GM21529 (cell line): ENCODE data around the gene OPRM1.
"Not testable (repeated sequence)": the region's sequence is repeated elsewhere in the genome, so short reads cannot be mapped to it uniquely, and the experiment has no call there.

Experiments used
- ATAC-seq: cut with Tn5 transposase; IDR thresholded peaks from one replicate; pipeline ENCODE4 v1.9.1; 2021; ENCODE audit not compliant: unreplicated experiment

OPRM1 gene

GRCh38 chr6:154039231-154039842, at the start of gene OPRM1:
Gene OPRM1 (plus strand): TSS chr6:154039240. CDS start chr6:154039545, 305 bp downstream.
- ATAC-seq: no peak

- ATAC-seq: no peak
Measured at GRCh38 chr6:153989989-153990388, 49.1 kb upstream of the OPRM1 start.

GRCh38 chr6:153994004-153994403, 45.0 kb upstream of the OPRM1 start:
- ATAC-seq: no peak

GRCh38 chr6:153994811-153995210, 44.2 kb upstream of the OPRM1 start:
- no peak for ATAC-seq

- ATAC-seq: no peak
Measured at GRCh38 chr6:153997221-153997620, 41.8 kb upstream of the OPRM1 start.

GRCh38 chr6:154001494-154002285, 37.4 kb upstream of the OPRM1 start:
- no peak for ATAC-seq

GRCh38 chr6:154002894-154003293, 36.1 kb upstream of the OPRM1 start:
- no peak for ATAC-seq

GRCh38 chr6:154010371-154010770, 28.7 kb upstream of the OPRM1 start:
- no peak for ATAC-seq

- no peak for ATAC-seq
Measured at GRCh38 chr6:154012852-154013251, 26.2 kb upstream of the OPRM1 start.

GRCh38 chr6:154017786-154018185, 21.3 kb upstream of the OPRM1 start:
- ATAC-seq: no peak

GRCh38 chr6:154030646-154031045, 8.4 kb upstream of the OPRM1 start:
- ATAC-seq: no peak

- ATAC-seq: no peak
Measured at GRCh38 chr6:154041001-154041400, 2.0 kb downstream of the OPRM1 start.

GRCh38 chr6:154053141-154053540, 14.1 kb downstream of the OPRM1 start:
- ATAC-seq: no peak

GRCh38 chr6:154056536-154056935, 17.5 kb downstream of the OPRM1 start:
- ATAC-seq: no peak

- ATAC-seq: no peak
Measured at GRCh38 chr6:154057098-154057497, 18.1 kb downstream of the OPRM1 start.

GRCh38 chr6:154058963-154059680, 20.1 kb downstream of the OPRM1 start:
- no peak for ATAC-seq

- no peak for ATAC-seq
Measured at GRCh38 chr6:154060076-154060475, 21.0 kb downstream of the OPRM1 start.

- no peak for ATAC-seq
Measured at GRCh38 chr6:154070041-154070440, 31.0 kb downstream of the OPRM1 start.

- no peak for ATAC-seq
Measured at GRCh38 chr6:154070657-154071056, 31.6 kb downstream of the OPRM1 start.

- ATAC-seq: no peak
Measured at GRCh38 chr6:154071236-154071635, 32.2 kb downstream of the OPRM1 start.

GRCh38 chr6:154071711-154072110, 32.7 kb downstream of the OPRM1 start:
- ATAC-seq: no peak

GRCh38 chr6:154078596-154078995, 39.6 kb downstream of the OPRM1 start:
- not testable (repeated sequence) for ATAC-seq
